CD4-positive, alpha-beta T cell treated with Interleukin-4 for 1 hour (primary cell): ENCODE measurements around the gene SERBP1.

ENCODE experiments used
- DNase-seq, 2 donors: peaks; one replicate each; pipeline ENCODE4 v3.0.0-alpha.2; 2020 to 2022

The SERBP1 gene

GRCh38 chr1:67359592-67359991 is 70.6 kb downstream of the SERBP1 start:
- no peak for DNase-seq
